ENCODE results near the gene PLA2G4A. TPM values are rescaled to one million over a fixed set of nuclear protein-coding genes. Genes with fewer than 3 reads are reported as not detected.

The PLA2G4A gene
- total RNA-seq (2014; rRNA removed; shearing (Covaris generic)): 20.7 and 23.9 TPM in 2 replicates

DNA sequence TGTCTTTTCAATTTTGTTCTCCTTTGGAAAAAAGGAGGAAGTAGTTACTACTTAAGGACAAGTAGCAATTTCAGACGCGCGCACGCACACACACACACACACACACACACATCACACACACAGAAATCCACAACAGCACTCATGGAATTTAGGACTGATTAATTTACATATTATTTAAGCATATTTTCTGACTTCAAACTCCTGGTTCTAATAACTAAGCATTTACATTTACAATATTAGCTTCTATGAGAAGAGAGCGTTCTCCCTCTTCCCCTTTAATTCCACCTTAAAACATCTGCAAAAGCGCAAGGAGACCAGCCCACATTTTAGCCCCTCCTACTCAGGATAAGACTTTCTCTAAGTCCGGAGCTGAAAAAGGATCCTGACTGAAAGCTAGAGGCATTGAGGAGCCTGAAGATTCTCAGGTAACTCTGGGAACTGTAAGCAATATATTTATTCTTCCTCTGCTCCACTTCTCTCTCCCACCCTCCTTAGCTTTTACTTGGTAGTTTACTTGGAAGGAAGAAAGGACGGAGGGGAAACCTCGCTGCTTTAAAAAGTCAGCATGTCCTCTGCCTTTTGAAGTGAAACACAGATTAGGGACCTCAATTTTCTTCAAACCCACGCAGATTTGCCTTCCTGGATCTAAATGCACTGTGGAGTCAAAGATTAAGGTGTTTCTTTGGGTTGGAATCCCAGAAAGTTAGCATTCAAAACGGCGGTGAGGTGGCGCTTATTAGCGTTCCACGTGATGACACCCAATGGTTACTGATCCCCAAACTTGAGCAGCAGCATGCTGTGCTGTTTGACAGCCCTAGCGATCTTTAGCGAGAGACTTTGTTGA, at the start of gene PLA2G4A:
Gene PLA2G4A (plus strand): TSS at position 339 of the 844 bp plus-strand sequence. CDS start 25,406 bp downstream, outside the sequence.
- DNase-seq (ENCODE audit: low read depth): peak; percentile 71

DNA sequence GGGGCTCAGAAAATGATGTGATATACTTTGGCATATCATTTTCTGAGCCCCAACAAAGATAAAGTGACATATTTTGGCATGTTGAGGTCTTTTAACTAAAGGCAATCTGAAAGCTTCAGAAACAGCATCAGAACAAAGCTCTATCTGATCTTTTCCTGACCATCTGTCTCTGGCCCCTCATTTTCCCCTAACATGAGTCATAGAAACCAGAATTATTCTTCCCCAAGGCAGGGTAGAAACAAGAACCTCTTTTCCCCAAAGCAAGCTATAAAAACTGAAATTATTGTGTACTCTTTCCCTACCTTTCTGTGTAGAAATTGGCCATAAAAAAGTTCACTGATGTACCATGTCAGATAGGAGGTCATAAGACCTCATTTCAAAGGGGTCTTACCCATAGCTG, 48.7 kb upstream of the PLA2G4A start:
- DNase-seq (ENCODE audit: low read depth): no peak

DNA sequence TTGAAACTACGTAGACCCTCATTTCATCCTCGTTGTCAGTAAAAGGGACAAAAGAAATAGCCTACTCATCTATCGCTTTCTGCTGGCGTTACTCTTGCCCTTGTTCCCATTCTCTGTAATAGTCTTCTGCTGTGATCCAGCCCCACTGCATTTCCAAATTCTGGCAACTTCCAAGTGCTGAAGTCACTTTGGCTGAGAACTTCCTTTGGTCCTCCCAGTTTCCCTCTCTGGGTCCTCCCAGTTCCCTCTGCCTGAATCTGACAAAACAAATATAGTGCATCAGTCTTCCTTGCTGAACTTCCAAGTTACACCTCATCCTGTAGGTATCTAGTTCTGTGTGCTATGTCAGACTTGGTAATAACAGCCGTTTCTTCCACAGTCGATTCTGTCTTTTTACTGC, 47.0 kb upstream of the PLA2G4A start:
- no peak for DNase-seq (ENCODE audit: low read depth)

DNA sequence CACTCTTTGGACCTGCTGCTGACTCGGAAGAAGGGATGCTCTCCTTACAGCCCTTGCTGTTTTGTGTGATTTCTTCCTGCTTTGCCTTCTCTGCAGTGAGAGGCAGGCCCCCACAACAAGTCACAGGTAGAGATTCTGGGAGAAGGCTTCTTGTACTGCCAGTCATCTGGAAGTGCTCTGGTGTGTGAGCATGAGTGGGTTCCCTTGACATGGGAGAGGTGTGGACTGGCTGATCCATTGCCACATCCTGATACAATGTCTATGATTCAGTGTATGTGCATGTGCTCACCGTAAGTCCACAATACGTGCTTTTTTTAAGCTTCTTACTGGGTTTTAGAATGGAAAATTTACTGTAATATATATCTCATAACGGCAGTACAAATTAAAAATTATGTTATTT, 46.0 kb upstream of the PLA2G4A start:
- DNase-seq (ENCODE audit: low read depth): peak; percentile 21

DNA sequence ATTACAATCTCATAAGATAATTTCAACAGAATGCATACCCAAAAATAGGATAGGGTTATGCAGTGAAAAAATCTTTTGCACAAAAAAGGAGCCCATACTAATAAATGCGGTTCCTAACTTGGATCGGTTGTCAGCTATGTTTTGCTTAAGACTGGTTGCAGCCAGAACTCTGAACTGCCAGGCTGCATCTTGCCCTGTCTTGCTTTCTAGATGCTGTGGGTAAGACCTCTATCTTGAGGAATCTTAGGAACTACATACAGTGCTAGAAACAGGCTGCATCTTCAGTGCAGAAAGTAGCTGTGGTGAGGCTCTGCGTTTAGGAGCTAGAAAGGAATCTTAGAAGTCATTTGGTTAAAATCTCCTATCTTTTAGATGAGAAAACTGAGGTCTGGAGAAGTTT, 45.6 kb upstream of the PLA2G4A start:
- no peak for DNase-seq (ENCODE audit: low read depth)

DNA sequence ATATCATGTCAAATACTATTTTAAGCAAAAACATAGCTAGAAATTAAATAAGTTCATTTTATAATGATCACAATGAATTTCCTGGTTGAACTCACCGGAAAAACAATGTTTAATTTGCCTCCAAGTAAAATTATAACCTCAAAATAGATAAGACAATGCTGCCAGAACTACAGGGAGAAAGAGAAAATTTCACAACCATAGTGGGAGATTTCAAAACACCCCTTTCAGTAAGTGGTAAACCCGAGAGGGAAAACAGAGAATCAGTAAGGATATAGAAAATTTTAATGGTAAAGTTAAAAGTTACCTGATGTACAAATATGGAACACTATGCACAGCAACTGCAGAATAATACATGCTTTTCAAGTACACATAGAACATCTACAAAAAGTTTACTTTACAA, 43.2 kb upstream of the PLA2G4A start:
- no peak for DNase-seq (ENCODE audit: low read depth)

DNA sequence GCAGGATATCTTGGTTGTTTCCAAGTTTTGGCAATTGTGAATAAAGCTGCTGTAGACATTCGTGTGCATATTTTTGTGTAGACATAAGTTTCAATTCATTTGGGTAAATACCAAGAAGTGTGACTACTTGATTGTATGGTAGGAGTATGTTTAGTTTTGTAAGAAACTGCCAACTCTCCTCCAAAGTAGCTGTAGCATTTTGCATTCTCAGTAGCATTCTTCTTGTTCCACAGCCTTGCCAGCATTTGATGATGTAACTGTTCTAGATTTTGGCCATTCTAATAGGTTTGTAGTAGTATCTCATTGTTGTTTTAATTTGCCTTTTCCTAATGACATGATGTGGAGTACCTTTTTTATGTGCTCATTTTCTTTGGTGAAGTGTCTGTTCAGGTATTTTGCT, 38.6 kb upstream of the PLA2G4A start:
- no peak for DNase-seq (ENCODE audit: low read depth)

DNA sequence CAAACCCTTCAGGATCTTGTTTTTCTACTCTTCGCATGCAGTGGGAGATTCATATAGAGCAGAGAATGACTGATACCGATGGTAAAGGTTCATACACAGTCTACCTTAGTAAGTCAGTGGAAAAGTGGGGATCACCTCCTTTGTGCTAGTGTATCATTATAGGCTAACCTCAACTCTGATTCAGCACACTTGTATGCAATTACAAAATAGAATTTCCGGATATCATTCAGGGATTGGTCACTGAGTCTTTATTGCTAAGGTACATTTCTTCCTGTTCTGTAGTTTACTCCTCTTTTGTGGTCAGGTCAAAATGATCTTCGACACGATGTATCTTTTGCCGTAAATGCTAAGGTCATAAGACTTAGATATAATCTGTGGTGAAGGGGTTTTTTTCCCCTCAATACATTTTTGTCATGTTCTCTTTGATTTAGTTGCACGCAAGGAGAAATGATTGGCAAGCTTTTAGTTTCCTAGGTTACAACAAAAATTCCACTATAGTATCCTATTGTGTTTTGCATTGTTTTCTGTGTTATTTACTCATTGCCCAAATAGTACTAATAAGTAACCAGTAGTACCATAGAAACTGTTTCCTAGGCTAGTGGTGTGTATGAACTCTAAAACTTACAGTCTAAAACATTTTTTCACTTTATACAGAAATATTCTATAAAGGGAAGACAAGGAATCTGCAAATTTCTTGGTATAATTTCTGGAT, 35.7 kb upstream of the PLA2G4A start:
- DNase-seq (ENCODE audit: low read depth): peak; percentile 75

DNA sequence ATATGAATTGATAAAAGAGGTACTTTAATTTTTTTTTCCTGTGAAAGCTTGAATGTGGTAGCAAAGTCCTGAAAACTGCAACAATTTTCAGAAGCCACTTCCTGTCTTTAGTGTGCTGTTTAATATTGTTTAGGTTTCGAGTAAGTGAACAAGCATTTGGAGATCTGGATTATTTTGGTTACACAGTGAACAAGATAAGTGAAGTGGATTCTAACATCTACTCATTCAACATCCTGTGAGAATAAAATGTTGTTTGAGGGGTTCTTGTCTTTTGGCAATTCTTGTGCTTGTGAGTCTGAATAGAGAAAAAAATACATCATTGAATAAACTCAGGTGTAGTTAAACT, 35.2 kb upstream of the PLA2G4A start:
- peak; percentile 23 for DNase-seq (ENCODE audit: low read depth)

DNA sequence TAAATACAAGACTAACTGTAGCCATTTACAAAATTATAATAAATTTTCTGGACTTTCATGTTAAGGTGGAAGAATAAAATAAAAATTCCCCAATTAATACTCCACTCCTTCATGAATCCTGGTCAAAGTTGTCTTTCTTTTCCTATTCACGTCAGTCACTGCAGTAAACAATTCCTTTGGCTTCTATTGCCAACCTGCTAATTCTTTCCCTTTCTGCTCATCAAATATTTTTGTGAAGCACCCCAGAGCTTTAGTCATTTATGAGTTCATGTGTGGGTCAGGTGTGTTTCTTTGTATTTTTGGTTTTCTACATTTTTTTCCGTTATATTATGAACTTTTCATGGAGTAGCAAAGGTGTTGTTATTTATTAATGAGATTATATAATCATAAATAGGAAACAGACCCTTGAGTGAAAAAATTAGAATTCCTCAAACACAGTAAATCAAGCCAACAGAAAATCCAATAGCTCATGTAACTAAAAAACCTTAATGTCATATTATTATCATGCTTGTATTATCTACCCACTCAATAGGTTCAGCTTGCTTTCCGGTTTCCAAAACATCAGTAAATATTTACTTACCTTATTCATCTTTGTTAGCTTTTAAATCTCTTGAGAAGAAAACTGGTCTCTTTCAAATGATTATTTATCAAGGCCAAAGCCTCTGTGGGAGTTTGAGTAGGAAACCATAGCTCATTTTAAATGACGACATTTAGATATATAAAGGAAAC, 29.6 kb upstream of the PLA2G4A start:
- DNase-seq (ENCODE audit: low read depth): no peak

DNA sequence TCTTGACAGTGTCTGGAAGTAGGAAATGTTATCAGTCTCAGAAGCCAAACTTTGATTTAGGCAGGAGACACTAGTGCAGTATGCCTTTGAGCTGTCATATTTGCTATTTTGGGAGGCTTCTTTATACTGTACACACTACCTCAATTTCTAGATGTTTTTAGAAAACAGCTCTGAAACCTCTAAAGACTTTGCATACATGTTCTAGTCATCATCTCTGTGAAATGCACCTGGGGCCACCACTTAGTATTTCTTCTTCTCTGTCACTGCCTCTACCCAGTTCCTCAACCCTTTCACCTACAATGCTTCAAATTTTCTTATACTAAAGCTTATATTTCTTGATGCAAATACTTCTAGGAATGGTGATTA, 29.1 kb upstream of the PLA2G4A start:
- no peak for DNase-seq (ENCODE audit: low read depth)

DNA sequence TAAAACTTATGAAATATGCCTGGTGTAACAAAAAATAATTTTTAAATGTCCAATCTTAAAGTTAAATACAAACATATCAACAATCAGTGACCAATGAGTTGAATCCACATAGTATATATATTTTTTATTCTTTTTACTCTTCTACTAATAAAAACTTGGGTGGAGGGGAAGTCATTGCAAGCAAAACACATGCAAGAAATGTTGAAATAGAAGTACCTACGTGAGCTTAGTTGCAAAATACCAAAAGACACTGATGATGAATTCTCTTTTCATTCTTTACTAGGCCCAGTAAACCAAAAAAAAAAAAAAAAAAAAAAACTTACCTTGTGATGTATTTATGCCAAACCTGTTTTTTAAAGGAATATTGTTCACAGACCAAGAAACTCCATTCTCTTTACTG, 26.4 kb upstream of the PLA2G4A start:
- no peak for DNase-seq (ENCODE audit: low read depth)

DNA sequence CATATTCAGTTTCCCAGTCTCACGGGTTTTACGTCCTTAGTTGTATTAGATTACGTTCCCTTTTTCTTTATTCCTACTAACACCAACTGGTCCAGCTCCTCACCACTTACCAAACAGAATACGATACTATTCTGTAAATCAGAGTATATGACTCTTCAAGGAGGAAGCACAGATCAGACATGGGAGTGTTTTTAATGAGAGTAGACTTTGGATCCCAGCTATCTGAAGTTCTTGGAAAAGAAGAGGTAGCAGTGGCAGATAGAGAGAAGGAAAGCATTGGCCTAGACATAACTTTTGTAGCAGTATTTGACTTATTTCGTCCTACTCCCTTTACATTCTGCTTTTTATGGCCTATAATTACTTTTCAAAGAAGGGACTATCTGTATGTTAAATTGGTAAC, 24.1 kb upstream of the PLA2G4A start:
- no peak for DNase-seq (ENCODE audit: low read depth)

DNA sequence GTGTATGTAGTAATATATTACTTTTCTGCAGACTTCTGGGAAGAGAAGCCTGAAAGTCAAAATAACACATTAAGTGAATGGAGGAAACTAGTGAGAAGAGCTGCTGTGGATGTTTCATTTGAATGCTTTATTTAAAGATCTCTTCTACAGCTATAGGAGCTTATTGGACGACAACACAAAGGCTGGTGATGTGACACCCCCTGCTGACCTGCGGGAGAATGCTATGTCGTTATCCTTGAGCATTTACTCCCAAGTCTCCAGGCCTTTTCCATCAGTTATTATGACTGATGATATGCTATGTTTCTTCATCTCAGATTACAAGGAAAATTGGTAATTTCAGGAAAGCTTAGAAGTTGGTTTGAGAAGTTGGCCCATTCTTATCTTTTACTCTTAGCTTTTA, 22.3 kb upstream of the PLA2G4A start:
- DNase-seq (ENCODE audit: low read depth): peak; percentile 61

DNA sequence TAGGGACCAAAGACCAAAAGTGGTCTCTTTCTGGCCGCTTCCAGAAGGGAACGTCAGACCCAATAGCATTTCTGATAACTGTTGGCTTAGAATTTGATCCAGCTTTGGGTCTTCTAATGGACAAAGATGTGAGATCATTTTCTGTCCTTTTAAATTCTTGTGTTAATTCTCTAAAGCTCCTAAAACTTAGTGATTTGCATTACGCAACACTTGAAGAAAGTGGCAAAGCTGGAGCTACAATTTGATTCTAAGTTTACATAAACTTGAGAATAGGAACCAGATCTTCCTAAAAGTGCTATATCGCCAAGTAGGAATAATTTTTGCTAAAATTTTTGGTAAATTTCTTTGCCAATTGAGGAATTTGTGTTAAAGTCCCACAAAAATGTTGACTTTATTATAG, 21.6 kb upstream of the PLA2G4A start:
- DNase-seq (ENCODE audit: low read depth): no peak

DNA sequence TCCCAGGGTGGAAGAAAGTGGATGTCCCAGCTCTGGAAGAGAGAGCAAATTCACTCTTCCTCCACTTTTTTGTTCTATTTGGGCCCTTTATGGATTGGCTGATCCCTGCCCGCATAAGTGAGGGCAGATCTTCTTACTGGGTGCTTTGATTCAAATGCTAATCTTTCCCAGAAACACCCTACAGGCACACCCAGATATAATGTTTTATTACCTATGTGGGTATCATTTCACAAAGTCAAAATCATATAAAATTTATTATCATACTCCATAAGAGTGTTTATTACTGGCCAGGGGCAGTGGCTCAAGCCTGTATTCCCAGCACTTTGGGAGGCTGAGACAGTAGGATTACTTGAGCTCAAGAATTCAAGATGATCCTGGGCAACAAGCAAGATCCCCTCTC, 16.9 kb upstream of the PLA2G4A start:
- no peak for DNase-seq (ENCODE audit: low read depth)

DNA sequence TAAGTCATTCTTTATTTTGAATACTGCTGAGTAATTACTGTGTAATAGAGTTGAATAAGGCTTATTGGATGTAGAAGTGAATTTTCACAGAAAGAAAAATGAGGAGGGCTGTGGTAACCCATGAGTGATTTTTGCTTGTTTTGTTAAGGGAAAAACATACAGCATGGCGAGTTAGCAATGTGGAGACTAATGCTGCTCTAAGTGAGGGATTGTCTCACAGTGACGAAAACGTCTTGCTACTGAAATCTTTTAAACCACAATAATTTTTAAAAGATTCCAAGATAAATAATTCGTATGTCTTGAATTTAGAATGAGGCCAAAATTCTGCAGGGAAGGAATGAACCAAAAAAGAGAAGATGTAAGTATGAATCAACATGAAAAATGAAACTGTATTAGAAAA, 16.2 kb upstream of the PLA2G4A start:
- DNase-seq (ENCODE audit: low read depth): peak; percentile 84

DNA sequence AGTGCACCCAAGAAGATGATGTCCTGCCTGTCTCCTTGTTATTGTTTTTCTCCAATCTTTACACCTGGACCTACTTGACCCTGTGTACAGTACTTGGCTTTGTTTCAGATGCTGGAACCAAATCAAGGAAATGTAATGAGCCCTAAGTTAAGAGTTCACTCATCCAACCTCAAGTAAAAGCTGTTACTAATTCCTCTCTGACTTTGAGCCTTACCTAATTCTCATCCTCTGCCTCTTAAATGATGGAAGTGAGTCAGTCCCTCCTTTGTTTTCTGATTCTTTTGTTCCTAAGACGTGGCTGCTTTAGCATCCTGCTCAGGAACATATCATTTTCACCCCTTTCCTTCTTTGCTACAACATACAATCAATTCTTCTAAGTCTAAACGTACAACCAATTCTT, 15.3 kb upstream of the PLA2G4A start:
- DNase-seq (ENCODE audit: low read depth): peak; percentile 54

DNA sequence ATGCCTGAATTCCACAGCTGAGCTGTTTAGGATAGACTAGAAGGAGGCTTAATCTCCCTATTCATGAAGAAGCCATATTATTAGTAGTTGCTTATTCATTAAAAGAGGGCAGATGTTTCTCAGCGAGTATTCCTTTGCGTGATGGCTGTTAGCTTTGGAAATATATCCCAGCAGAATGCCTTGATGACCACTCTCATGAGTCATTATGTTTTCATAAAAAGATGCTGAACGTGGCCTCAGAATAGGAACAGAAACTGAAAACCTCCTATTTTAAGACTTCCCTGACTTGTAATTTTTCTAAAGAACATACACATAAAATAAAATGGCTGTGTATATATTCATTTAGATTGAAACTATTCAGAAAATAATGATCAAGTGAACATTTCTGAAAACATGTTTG, 9.6 kb upstream of the PLA2G4A start:
- peak; percentile 59 for DNase-seq (ENCODE audit: low read depth)

DNA sequence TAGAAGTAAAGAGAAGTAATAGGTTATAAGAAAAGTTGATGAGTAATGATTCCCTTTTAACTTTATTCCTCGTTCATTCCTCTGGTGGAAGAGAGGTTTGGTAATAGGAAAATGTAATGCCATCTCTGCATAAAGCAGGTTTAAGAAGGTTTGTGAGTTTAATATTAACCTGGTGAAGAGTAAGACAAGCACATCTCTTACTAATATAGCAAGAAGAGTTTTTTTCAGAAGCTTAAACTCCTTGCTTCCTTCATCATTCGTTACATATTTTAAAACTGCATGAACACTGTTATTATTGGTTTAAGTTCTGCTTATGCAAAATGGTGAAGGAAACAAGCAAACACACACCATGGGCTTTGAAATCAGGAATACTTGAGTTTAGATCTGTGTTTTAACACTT, 9.2 kb upstream of the PLA2G4A start:
- DNase-seq (ENCODE audit: low read depth): no peak

DNA sequence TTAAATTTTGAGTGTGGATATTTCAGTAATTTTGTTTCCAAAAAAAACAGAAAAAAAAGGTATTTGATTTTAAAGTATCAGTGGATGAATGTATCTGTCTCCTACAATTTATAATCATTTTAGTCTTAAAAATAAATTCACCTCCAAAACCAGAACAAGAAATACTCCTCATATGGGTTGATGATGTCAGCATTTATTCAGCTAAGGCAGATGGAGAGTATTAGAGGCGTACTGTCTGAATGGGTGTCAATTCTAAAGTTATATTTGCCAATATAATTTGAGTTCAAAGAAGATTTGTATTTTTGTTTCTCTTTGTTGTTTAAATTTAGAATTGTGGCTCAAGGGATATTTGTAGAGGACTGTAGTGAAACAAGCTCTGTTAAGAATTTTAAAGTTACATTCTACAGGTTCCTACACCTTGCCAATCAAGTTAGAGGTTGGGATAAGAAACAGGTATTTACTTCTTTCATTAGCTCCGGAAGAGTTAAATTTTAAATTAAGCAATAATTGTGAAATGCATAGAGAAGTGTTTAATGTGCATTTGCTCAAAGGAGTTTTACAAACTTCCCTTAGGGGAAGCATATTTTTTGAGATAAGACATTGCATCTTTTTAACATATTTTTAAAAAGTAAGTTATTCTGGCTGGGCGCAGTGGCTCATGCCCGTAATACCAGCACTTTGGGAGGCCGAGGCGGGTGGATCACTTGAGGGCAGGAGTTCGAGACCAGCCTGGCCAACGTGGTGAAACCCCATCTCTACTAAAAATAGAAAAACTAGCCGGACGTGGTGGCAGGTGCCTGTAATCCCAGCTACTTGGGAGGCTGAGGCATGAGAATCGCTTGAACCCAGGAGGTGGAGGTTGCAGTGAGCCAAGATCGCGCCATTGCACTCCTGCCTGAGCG, 1.2 kb downstream of the PLA2G4A start:
- DNase-seq (ENCODE audit: low read depth): no peak

DNA sequence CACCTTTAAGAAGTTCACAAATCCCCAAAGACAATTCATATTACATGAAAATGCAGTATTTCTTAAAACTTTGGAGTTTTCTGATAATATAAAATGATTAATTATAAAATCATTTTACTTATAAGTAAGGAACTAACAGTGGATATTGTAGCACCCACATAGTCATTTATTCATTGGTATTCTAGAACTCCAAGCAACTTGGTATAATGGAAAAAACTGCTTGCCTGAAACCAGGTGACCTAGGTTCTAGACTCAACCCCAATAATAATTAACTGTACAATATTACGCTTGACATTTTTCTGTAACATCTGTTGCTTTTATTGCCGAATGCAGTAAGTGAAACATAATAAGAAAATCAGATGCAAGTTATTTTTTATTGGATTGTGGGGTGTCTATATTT, 2.4 kb downstream of the PLA2G4A start:
- no peak for DNase-seq (ENCODE audit: low read depth)
